Neural cell (in vitro differentiated cells): ENCODE results near the gene KRTAP10-6. TPM values are rescaled to one million over a fixed set of nuclear protein-coding genes. Genes with fewer than 3 reads are reported as not detected.
"Not testable (repeated sequence)": the region's sequence is repeated elsewhere in the genome, so short reads cannot be mapped to it uniquely, and the experiment has no call there.

Experiments used
- H2AFZ ChIP-seq: fragments of 200-600, 300-800 bp; sonication (generic), shearing (Covaris generic); 2 replicates; pipeline ENCODE4 v1.6.0; 2014; ENCODE audit warnings: low read depth, mild to moderate bottlenecking, antibody characterized with exemption, low read length, moderate library complexity
- H3F3A ChIP-seq: fragments of 200-600 bp; shearing (Covaris generic); 2 replicates; pipeline ENCODE4 v1.6.1; 2016; ENCODE audit warnings: mild to moderate bottlenecking, moderate library complexity, mixed read lengths, antibody characterized with exemption, low read length; ENCODE audit not compliant: insufficient read depth, poor library complexity, severe bottlenecking
- H3K27ac ChIP-seq: fragments of 200-600, 300-800 bp; sonication (generic), shearing (Covaris generic); 2 replicates; pipeline ENCODE4 v1.5.1; 2014; ENCODE audit warnings: mild to moderate bottlenecking, low read length, moderate library complexity
- H3K27me3 ChIP-seq: fragments of 300-800, 200-600 bp; sonication (generic), shearing (Covaris generic); 2 replicates; pipeline ENCODE4 v1.6.0; 2014; ENCODE audit warnings: mild to moderate bottlenecking, low read depth, low read length, moderate library complexity; ENCODE audit not compliant: insufficient read depth
- H3K36me3 ChIP-seq: fragments of 300-800, 200-600 bp; sonication (generic), shearing (Covaris generic); 2 replicates; pipeline ENCODE4 v1.5.1; 2014; ENCODE audit warnings: mild to moderate bottlenecking, antibody characterized with exemption, low read length, moderate library complexity; ENCODE audit not compliant: insufficient read depth
- H3K4me2 ChIP-seq: fragments of 300-800, 200-600 bp; sonication (generic), shearing (Covaris generic); 2 replicates; pipeline ENCODE4 v1.6.0; 2014; ENCODE audit warnings: mild to moderate bottlenecking, low read length
- H3K4me3 ChIP-seq: fragments of 300-800, 200-600 bp; sonication (generic), shearing (Covaris generic); 2 replicates; pipeline ENCODE4 v1.5.1; 2014; ENCODE audit warnings: mild to moderate bottlenecking, low read length, moderate library complexity
- H3K79me2 ChIP-seq: fragments of 200-600 bp; shearing (Covaris generic); replicated peaks from 2 replicates; pipeline ENCODE4 v1.6.0; 2014; ENCODE audit warnings: mild to moderate bottlenecking, low read length, moderate library complexity; ENCODE audit not compliant: insufficient read depth
- H3K9ac ChIP-seq: fragments of 300-800, 200-600 bp; sonication (generic), shearing (Covaris generic); 2 replicates; pipeline ENCODE4 v1.6.1; 2016; ENCODE audit warnings: mild to moderate bottlenecking, low read length, mixed read lengths
- H3K9me2 ChIP-seq: fragments of 200-600 bp; shearing (Covaris generic); 2 replicates; pipeline ENCODE4 v1.6.1; 2016; ENCODE audit warnings: mild to moderate bottlenecking, low read length, mixed read lengths; ENCODE audit not compliant: insufficient read depth
- H3K9me3 ChIP-seq: fragments of 200-600, 300-800 bp; sonication (generic), shearing (Covaris generic); 2 replicates; pipeline ENCODE4 v1.6.1; 2016; ENCODE audit warnings: mild to moderate bottlenecking, mixed run types, low read length, moderate library complexity, mixed read lengths
- H4K20me1 ChIP-seq: fragments of 200-600 bp; shearing (Covaris generic); 2 replicates; pipeline ENCODE4 v1.6.1; 2016; ENCODE audit warnings: mild to moderate bottlenecking, mixed run types; ENCODE audit not compliant: insufficient read depth
- CTCF ChIP-seq: fragments of 450-650 bp; IDR thresholded peaks from 2 replicates; pipeline ENCODE4 v1.5.1; 2014; ENCODE audit warnings: antibody characterized with exemption, mild to moderate bottlenecking, moderate library complexity; ENCODE audit not compliant: poor library complexity, severe bottlenecking
- EP300 ChIP-seq: fragments of 450-650 bp; conservative IDR thresholded peaks from 2 replicates; pipeline ENCODE4 v1.6.1; 2014; ENCODE audit warnings: antibody characterized with exemption, mild to moderate bottlenecking, moderate library complexity; ENCODE audit not compliant: poor library complexity, severe bottlenecking
- EZH2 ChIP-seq: fragments of 200-600, 300-800 bp; shearing (Covaris generic), sonication (generic); IDR thresholded peaks from 2 replicates; pipeline ENCODE4 v1.6.1; 2014; ENCODE audit warnings: antibody characterized with exemption, low read length, borderline replicate concordance, mild to moderate bottlenecking; ENCODE audit not compliant: insufficient read depth, poor library complexity, severe bottlenecking
- MXI1 ChIP-seq: fragments of 450-650 bp; conservative IDR thresholded peaks from 2 replicates; pipeline ENCODE4 v1.6.1; 2014; ENCODE audit warnings: antibody characterized with exemption, mild to moderate bottlenecking; ENCODE audit not compliant: poor library complexity, severe bottlenecking
- POLR2AphosphoS5 ChIP-seq: IDR thresholded peaks from 2 replicates; pipeline ENCODE4 v1.6.1; 2012
- RAD21 ChIP-seq: fragments of 450-650 bp; conservative IDR thresholded peaks from 2 replicates; pipeline ENCODE4 v1.6.1; 2014; ENCODE audit warnings: antibody characterized with exemption, mild to moderate bottlenecking, moderate library complexity
- REST ChIP-seq: IDR thresholded peaks from 2 replicates; pipeline ENCODE4 v1.6.1; 2012; ENCODE audit warnings: borderline replicate concordance
- SMC3 ChIP-seq: fragments of 450-650 bp; conservative IDR thresholded peaks from 2 replicates; pipeline ENCODE4 v1.6.1; 2014; ENCODE audit warnings: antibody characterized with exemption, mild to moderate bottlenecking, moderate library complexity; ENCODE audit not compliant: poor library complexity
- TAF1 ChIP-seq: IDR thresholded peaks from 2 replicates; pipeline ENCODE4 v1.6.1; 2012; ENCODE audit warnings: low read depth
- polyA plus RNA-seq: library from polyadenylated mRNA; depleted of rRNA; stranded (reverse); fragments of >200 nt; gene quantifications from 2 replicates; pipeline ENCODE4 v1.2.3, GENCODE V29; 2014

Gene KRTAP10-6
- polyA plus RNA-seq, 1 donor from 2014 or later: not detected

GRCh38 chr21:44630440-44630839 lies 38.1 kb upstream of the KRTAP10-6 start:
- Histone ChIP-seq H3K4me3 (no peak overlapping the region), H4K20me1 (no peaks in the 10 kb centered on the region), H3K4me2 (no peak overlapping the region), H3K79me2 (no peaks in the 10 kb centered on the region), H3K27ac (no peak overlapping the region), H3F3A (no peaks in the 10 kb centered on the region), H3K36me3 (no peaks in the 10 kb centered on the region), H3K9ac (no peak overlapping the region), H3K27me3 (no peaks in the 10 kb centered on the region), H3K9me2 (no peaks in the 10 kb centered on the region), H2AFZ (no peak overlapping the region), H3K9me3 (peaks cover 4% of the 10 kb centered on the region)
- TF ChIP-seq CTCF (no peak), EP300 (no peak), RAD21 (no peak), REST (no peak), MXI1 (no peak), SMC3 (no peak)

- Histone ChIP-seq H3K79me2 (no peaks in the 10 kb centered on the region), H2AFZ (no peak overlapping the region), H3K27ac (no peak overlapping the region), H4K20me1 (no peaks in the 10 kb centered on the region), H3F3A (no peaks in the 10 kb centered on the region), H3K9ac (no peak overlapping the region), H3K36me3 (no peaks in the 10 kb centered on the region), H3K9me3 (peaks cover 7% of the 10 kb centered on the region), H3K9me2 (no peaks in the 10 kb centered on the region), H3K27me3 (no peaks in the 10 kb centered on the region), H3K4me2 (no peak overlapping the region), H3K4me3 (no peak overlapping the region)
- TF ChIP-seq POLR2AphosphoS5 (no peak), REST (no peak), EP300 (no peak), EZH2 (no peak), RAD21 (no peak), SMC3 (no peak), TAF1 (no peak), MXI1 (no peak), CTCF (no peak)
These were observed 36.5 kb upstream of the KRTAP10-6 start for GRCh38 chr21:44628707-44629391.

- H2AFZ ChIP-seq, H3K27me3 ChIP-seq, H3K9me3 ChIP-seq, H3K36me3 ChIP-seq, H3K79me2 ChIP-seq, H3K27ac ChIP-seq, H4K20me1 ChIP-seq, H3K9me2 ChIP-seq, H3F3A ChIP-seq, H3K4me2 ChIP-seq, H3K9ac ChIP-seq, H3K4me3 ChIP-seq: not testable (repeated sequence)
These were observed 35.5 kb upstream of the KRTAP10-6 start for GRCh38 chr21:44627831-44628233.
